ENCODE data around the gene TMEM63B.
"Not testable (repeated sequence)": the region's sequence is repeated elsewhere in the genome, so short reads cannot be mapped to it uniquely, and the experiment has no call there.

The TMEM63B gene

GRCh38 chr6:44182911-44183390, 55.6 kb downstream of the TMEM63B start:
- TF ChIP-seq POLR2A (IDR thresholded peaks at IDR 0.05; ENCODE audit: low read length) (no peak), GATA1 (IDR thresholded peaks at IDR 0.05; ENCODE audit: low read depth, low read length) (no peak)
- no peak for DNase-seq

GRCh38 chr6:44183783-44184182, 56.4 kb downstream of the TMEM63B start:
- no peak for DNase-seq
- TF ChIP-seq GATA1 (IDR thresholded peaks at IDR 0.05; ENCODE audit: low read depth, low read length): no peak
- no peak for TF ChIP-seq POLR2A (IDR thresholded peaks at IDR 0.05; ENCODE audit: low read length)

- not testable (repeated sequence) for DNase-seq
Observed at GRCh38 chr6:44185356-44185755, 58.0 kb downstream of the TMEM63B start.

- TF ChIP-seq GATA1 (IDR thresholded peaks at IDR 0.05; ENCODE audit: low read depth, low read length) (no peak), POLR2A (IDR thresholded peaks at IDR 0.05; ENCODE audit: low read length) (no peak)
Observed at GRCh38 chr6:44185953-44186634, 58.7 kb downstream of the TMEM63B start.

GRCh38 chr6:44186635-44187025, 59.3 kb downstream of the TMEM63B start:
- DNase-seq: no peak
- no peak for TF ChIP-seq POLR2A (IDR thresholded peaks at IDR 0.05; ENCODE audit: low read length)
- TF ChIP-seq GATA1 (IDR thresholded peaks at IDR 0.05; ENCODE audit: low read depth, low read length): no peak

More at GRCh38 chr6:44185953-44186634, 58.7 kb downstream of the TMEM63B start:
- DNase-seq: no peak

GRCh38 chr6:44188819-44189218, 61.5 kb downstream of the TMEM63B start:
- DNase-seq: no peak
- no peak for TF ChIP-seq GATA1 (IDR thresholded peaks at IDR 0.05; ENCODE audit: low read depth, low read length)
- no peak for TF ChIP-seq POLR2A (IDR thresholded peaks at IDR 0.05; ENCODE audit: low read length)

- DNase-seq: no peak
- TF ChIP-seq POLR2A (IDR thresholded peaks at IDR 0.05; ENCODE audit: low read length): no peak
- no peak for TF ChIP-seq GATA1 (IDR thresholded peaks at IDR 0.05; ENCODE audit: low read depth, low read length)
Observed at GRCh38 chr6:44189257-44189656, 61.9 kb downstream of the TMEM63B start.

GRCh38 chr6:44190715-44191114, 63.4 kb downstream of the TMEM63B start:
- TF ChIP-seq POLR2A (IDR thresholded peaks at IDR 0.05; ENCODE audit: low read length): no peak
- TF ChIP-seq GATA1 (IDR thresholded peaks at IDR 0.05; ENCODE audit: low read depth, low read length): no peak
- DNase-seq: no peak

GRCh38 chr6:44192428-44193041, 65.2 kb downstream of the TMEM63B start:
- TF ChIP-seq GATA1 (IDR thresholded peaks at IDR 0.05; ENCODE audit: low read depth, low read length) (no peak), POLR2A (IDR thresholded peaks at IDR 0.05; ENCODE audit: low read length) (no peak)
- peak in 1 of 2 experiments; percentile 21 for DNase-seq

GRCh38 chr6:44193307-44193910, 66.1 kb downstream of the TMEM63B start:
- DNase-seq: no peak
- no peak for TF ChIP-seq POLR2A (IDR thresholded peaks at IDR 0.05; ENCODE audit: low read length)
- no peak for TF ChIP-seq GATA1 (IDR thresholded peaks at IDR 0.05; ENCODE audit: low read depth, low read length)

- TF ChIP-seq GATA1 (IDR thresholded peaks at IDR 0.05; ENCODE audit: low read depth, low read length) (no peak), POLR2A (IDR thresholded peaks at IDR 0.05; ENCODE audit: low read length) (no peak)
- DNase-seq: no peak
Observed at GRCh38 chr6:44194326-44194725, 67.0 kb downstream of the TMEM63B start.

GRCh38 chr6:44196351-44196750, 69.0 kb downstream of the TMEM63B start:
- DNase-seq: not testable (repeated sequence)

GRCh38 chr6:44198684-44199083, 71.3 kb downstream of the TMEM63B start:
- no peak for TF ChIP-seq GATA1 (IDR thresholded peaks at IDR 0.05; ENCODE audit: low read depth, low read length)
- TF ChIP-seq POLR2A (IDR thresholded peaks at IDR 0.05; ENCODE audit: low read length): no peak

GRCh38 chr6:44199883-44200282, 72.5 kb downstream of the TMEM63B start:
- TF ChIP-seq POLR2A (IDR thresholded peaks at IDR 0.05; ENCODE audit: low read length) (no peak), GATA1 (IDR thresholded peaks at IDR 0.05; ENCODE audit: low read depth, low read length) (no peak)
- DNase-seq: no peak

More at GRCh38 chr6:44198684-44199083, 71.3 kb downstream of the TMEM63B start:
- no peak for DNase-seq

- TF ChIP-seq POLR2A (IDR thresholded peaks at IDR 0.05; ENCODE audit: low read length): no peak
- TF ChIP-seq GATA1 (IDR thresholded peaks at IDR 0.05; ENCODE audit: low read depth, low read length): no peak
- DNase-seq: no peak
Observed at GRCh38 chr6:44201200-44201599, 73.8 kb downstream of the TMEM63B start.
